HUES48 (cell line): ENCODE data around the gene LRRC72.
"Not testable (repeated sequence)": the region's sequence is repeated elsewhere in the genome, so short reads cannot be mapped to it uniquely, and the experiment has no call there.

ENCODE experiments used
- H3K27ac ChIP-seq: one replicate; pipeline ENCODE4 v1.7.0; 2013; ENCODE audit warnings: low read depth, low read length, inconsistent platforms
- H3K27me3 ChIP-seq: 2 replicates; pipeline ENCODE4 v1.6.1; 2013; ENCODE audit warnings: mild to moderate bottlenecking, low read length; ENCODE audit not compliant: control insufficient read depth, insufficient read depth
- H3K36me3 ChIP-seq: 2 replicates; pipeline ENCODE4 v1.6.1; 2013; ENCODE audit warnings: low read length; ENCODE audit not compliant: control insufficient read depth, insufficient read depth
- H3K4me1 ChIP-seq: 2 replicates; pipeline ENCODE4 v1.6.1; 2013; ENCODE audit warnings: mild to moderate bottlenecking, low read length; ENCODE audit not compliant: control insufficient read depth, insufficient read depth
- H3K4me3 ChIP-seq: 2 replicates; pipeline ENCODE4 v1.5.1; 2013; ENCODE audit warnings: mild to moderate bottlenecking, low read depth, low read length
- H3K9ac ChIP-seq: 2 replicates; pipeline ENCODE4 v1.6.1; 2013; ENCODE audit warnings: mild to moderate bottlenecking, low read depth, low read length, moderate library complexity
- H3K9me3 ChIP-seq: 2 replicates; pipeline ENCODE4 v1.6.1; 2013; ENCODE audit warnings: low read length; ENCODE audit not compliant: control insufficient read depth, insufficient read depth

LRRC72 gene

DNA sequence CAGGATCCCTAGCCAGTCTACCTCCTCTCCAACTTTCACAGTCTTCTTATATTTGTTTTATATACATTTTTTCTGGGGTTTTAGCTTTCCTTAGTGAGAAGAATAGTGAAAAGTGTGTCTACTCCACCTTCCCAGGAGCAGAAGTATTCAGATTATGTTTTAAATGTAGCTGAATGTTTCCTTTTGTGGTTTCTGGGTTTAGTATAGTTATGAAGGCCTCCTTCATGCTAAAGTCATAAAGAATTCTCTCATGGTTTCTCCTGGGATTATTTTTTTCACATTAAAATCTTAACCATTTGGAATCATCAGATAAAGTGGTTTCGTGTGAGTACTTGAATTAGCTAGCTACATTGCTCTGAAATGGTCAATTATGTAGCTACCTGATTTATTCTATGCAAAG is 68.1 kb downstream of the LRRC72 start:
- Histone ChIP-seq H3K4me3 (no peak overlapping the region), H3K9ac (no peak overlapping the region), H3K27ac (no peak overlapping the region), H3K27me3 (no peaks in the 10 kb centered on the region), H3K4me1 (peaks cover 10% of the 10 kb centered on the region; the same call in 1 of the 2 replicates), H3K9me3 (no peaks in the 10 kb centered on the region), H3K36me3 (no peaks in the 10 kb centered on the region)

DNA sequence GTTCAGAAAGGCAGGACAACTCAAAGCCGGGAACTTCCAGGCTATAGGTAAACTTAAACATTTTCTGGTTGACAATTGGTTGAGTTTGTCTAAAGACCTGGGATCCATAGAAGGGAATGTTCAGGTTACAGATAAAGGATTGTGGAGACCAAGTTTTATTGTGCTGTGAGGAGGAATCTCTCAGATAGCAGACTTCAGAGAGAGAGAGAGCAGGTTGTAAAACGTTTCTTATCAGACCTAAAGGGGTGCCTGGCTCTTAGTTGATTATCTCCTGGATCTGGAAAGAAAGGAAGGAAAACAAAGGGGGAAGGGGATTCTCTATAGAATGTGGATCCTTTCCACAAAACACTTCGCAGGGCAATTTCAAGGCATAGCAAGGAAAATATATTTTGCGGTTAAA is 69.0 kb downstream of the LRRC72 start:
- peaks cover 10% of the 10 kb centered on the region; the same call in 1 of the 2 replicates for H3K4me1 ChIP-seq
- not testable (repeated sequence) for H3K9ac ChIP-seq, H3K9me3 ChIP-seq, H3K27me3 ChIP-seq, H3K36me3 ChIP-seq, H3K4me3 ChIP-seq, H3K27ac ChIP-seq

DNA sequence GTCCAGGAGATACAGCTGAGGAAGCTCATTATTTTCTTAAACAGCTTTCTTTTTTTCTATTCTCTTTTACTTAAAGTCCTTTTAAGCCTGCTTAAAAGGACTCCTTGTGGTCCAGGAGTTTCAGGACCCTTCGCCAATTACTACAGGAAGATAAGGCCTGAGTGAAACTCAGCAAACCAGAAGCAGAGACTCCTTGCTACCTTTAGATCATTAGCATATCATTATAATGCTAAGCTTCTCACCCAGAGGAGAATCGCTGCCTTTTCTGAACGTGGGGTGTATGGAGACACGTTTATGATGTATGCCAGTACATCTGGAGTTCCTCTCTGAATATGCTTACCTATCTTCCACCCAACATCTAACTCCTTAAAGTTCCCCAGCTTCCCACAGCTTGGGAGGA is 71.4 kb downstream of the LRRC72 start:
- H3K36me3 ChIP-seq, result no peaks in the 10 kb centered on the region
- no peak overlapping the region for H3K4me3 ChIP-seq
- peaks cover 10% of the 10 kb centered on the region; the same call in 1 of the 2 replicates for H3K4me1 ChIP-seq
- no peaks in the 10 kb centered on the region for H3K27me3 ChIP-seq
- H3K27ac ChIP-seq, result no peak overlapping the region
- H3K9me3 ChIP-seq, result no peaks in the 10 kb centered on the region
- H3K9ac ChIP-seq, result no peak overlapping the region

DNA sequence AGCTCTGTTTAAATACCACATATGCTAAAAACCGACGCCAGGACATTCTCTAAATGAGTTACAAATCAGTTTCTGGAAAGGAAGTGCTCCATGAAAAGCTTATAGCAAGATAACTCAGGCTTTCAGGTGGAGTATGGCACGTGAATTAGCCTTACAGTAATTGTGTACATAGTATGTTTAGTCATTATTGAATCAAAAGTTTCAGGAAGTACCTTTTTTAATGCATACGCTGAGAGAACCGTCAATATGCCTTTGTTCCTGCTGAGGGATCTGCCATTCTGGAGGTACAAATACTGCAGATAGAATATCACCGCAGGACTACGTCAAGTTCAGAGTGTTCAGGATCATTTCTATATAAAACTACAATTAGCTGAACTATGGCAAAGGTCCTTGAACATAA is 73.2 kb downstream of the LRRC72 start:
- Histone ChIP-seq H3K9ac (no peak overlapping the region), H3K9me3 (no peaks in the 10 kb centered on the region), H3K27me3 (no peaks in the 10 kb centered on the region), H3K4me1 (peaks cover 10% of the 10 kb centered on the region; the same call in 1 of the 2 replicates), H3K36me3 (no peaks in the 10 kb centered on the region), H3K27ac (no peak overlapping the region), H3K4me3 (no peak overlapping the region)

DNA sequence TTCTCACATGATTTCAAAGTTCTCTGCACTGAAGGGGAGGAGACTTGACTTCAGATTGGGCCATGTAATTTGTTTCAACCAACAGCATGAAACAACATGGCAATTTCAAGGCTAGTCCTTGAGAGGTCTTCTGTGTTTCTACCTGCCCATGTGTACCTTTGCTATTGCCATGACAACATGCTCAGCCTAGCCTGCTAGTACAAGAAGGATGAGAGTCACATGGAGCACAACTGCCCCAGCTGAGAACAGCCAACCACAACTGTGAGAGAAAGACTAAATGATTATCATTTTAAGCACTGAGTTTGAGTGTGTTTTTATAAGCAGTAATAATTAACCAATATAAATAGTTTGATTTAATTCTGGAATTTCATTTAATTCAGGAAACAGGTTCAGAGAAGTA is 77.0 kb downstream of the LRRC72 start:
- H3K36me3 ChIP-seq, result no peaks in the 10 kb centered on the region
- H3K4me1 ChIP-seq, result no peaks in the 10 kb centered on the region
- H3K9ac ChIP-seq, result no peak overlapping the region
- no peaks in the 10 kb centered on the region for H3K9me3 ChIP-seq
- H3K27ac ChIP-seq, result no peak overlapping the region
- no peak overlapping the region for H3K4me3 ChIP-seq
- H3K27me3 ChIP-seq, result no peaks in the 10 kb centered on the region

DNA sequence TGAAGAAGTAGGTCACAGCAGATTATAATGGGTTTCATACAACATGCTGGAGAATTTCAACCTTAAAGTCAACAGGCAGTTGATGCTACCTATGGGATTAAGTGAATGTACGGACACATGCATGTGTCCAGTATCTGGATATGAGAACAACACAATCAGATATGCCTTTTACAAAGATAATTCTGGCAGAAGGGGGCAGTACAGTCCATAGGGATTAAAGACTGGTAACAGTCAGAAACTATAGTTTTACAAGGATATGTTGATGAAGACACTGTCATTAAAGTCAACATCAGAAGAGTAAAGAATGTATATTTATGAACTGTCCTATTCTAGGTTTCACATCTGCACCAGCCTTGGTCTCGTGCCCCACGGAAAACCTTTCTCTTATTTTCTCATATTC is 77.4 kb downstream of the LRRC72 start:
- no peaks in the 10 kb centered on the region for H3K27me3 ChIP-seq
- no peak overlapping the region for H3K9ac ChIP-seq
- H3K27ac ChIP-seq, result no peak overlapping the region
- no peak overlapping the region for H3K4me3 ChIP-seq
- no peaks in the 10 kb centered on the region for H3K4me1 ChIP-seq
- 0 out of 2 replicates have a peak, but pooled peaks cover 1% of the 10 kb centered on the region for H3K36me3 ChIP-seq
- H3K9me3 ChIP-seq, result no peaks in the 10 kb centered on the region

DNA sequence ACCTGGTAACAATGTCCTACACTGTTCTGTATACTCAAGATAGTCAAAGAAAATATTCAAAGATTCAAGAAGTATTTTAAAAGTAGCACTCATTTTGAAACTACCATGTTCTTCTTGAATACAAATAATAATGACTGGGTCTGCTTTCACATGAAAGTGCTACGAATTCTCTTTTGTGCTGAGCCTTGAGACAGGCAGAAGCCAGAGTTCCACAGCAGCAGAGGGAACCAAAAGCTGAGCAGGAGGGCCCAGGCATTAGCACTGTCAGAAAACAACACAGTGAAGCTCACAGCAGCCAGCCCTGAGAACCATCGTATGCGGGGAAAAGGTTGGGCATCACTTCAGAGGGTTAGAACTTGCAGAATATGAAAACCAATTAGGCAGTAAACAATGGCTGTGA is 80.1 kb downstream of the LRRC72 start:
- H3K36me3 ChIP-seq, result peaks cover 8% of the 10 kb centered on the region
- H3K9ac ChIP-seq, result no peak overlapping the region
- H3K27me3 ChIP-seq, result no peaks in the 10 kb centered on the region
- no peak overlapping the region for H3K27ac ChIP-seq
- no peak overlapping the region for H3K4me3 ChIP-seq
- H3K4me1 ChIP-seq, result no peaks in the 10 kb centered on the region
- no peaks in the 10 kb centered on the region for H3K9me3 ChIP-seq

DNA sequence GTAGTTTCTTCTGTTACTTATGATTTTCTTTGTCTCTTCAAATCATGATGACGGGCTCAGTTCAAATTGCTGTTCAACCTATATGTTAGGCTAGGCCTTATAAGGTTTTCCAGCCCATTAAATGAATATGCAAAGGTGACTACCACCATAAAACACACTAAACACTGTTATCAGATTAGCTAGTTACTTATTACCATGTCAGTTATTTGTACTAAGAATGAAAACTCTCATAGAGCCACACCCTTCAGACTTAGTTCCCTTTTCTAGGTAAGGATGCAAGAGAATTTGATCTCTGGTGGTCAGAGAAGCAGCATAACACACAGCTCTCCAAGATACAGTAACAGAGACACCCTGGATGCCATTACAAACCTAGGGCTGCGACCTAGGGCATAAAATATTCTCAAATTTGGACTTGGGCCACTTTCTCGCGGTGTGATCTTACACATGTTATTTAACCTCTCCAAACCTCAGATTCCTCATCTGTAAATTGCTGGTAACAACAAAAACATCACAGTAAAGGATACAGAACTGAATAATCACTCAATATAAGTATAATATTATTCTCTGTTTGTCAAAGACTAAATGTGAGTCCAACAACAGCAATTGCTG is 83.3 kb downstream of the LRRC72 start:
- peaks cover 11% of the 10 kb centered on the region for H3K36me3 ChIP-seq
- H3K9ac ChIP-seq, result no peak overlapping the region
- H3K4me1 ChIP-seq, result no peaks in the 10 kb centered on the region
- H3K9me3 ChIP-seq, result no peaks in the 10 kb centered on the region
- no peak overlapping the region for H3K4me3 ChIP-seq
- H3K27me3 ChIP-seq, result no peaks in the 10 kb centered on the region
- no peak overlapping the region for H3K27ac ChIP-seq

DNA sequence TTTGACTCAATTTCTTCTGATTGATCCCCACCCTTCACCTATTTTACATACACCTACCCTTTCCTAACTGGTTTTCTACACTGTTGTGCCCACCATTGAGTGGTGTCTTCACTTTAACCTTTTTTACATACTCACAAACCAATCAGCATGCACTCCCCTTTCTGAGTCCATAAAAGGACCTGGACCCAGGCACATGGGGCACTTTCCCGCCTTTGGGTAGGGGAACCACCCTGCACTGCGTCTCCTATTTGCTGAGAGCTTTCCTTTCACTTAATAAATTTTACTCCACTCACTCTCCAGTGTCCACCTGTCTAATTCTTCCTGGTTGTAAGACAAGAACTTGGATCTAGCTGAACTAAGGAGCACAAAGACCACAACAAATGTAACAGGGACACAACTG is 85.1 kb downstream of the LRRC72 start:
- no peaks in the 10 kb centered on the region; the same call in 1 of the 2 replicates for H3K4me1 ChIP-seq
- no peak overlapping the region for H3K4me3 ChIP-seq
- H3K27ac ChIP-seq, result no peak overlapping the region
- H3K36me3 ChIP-seq, result peaks cover 16% of the 10 kb centered on the region
- H3K9me3 ChIP-seq, result no peaks in the 10 kb centered on the region
- no peaks in the 10 kb centered on the region for H3K27me3 ChIP-seq
- H3K9ac ChIP-seq, result no peak overlapping the region

DNA sequence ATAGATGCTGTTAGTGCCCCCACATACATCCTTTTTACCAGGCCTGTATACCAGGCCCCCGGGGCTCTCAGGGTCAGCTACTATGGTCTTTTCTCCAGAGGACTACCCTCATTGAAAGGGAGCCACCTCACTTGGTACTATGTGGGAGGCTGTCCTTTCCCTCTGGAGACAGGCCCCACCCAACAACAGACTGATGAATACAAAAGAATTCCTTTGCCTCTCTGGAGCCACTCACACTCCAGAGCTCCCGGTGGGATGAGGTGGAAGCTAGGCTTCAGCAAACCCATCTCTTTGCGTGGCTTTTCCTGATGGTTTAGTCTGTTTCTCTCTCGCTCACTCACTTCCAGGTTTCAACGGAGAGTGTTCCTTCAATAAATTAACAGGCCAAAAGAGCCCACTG is 88.6 kb downstream of the LRRC72 start:
- Histone ChIP-seq H3K4me3 (no peak overlapping the region), H3K36me3 (peaks cover 13% of the 10 kb centered on the region), H3K27me3 (no peaks in the 10 kb centered on the region)

DNA sequence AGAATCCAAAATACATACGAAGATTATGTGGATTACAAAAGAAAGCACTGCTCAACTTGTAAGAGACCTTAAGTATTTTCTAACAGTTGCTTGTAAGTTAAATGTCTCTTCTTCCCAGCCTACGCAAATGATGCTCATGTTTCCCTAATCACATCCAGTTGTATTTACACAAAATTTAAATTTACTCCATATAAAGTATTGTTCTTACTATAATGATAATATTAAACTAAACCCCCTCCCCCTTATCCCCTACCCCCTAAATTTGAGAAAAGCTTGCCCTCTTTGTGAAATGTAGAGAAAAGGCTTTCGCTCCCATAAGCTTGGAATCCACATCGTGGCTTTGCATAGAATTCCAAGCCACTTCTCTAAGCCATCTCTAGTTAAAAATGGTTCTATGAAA is 89.5 kb downstream of the LRRC72 start:
- Histone ChIP-seq H3K36me3 (peaks cover 10% of the 10 kb centered on the region), H3K9me3 (no peaks in the 10 kb centered on the region), H3K9ac (no peak overlapping the region), H3K4me3 (no peak overlapping the region), H3K4me1 (peaks cover 4% of the 10 kb centered on the region; the same call in 1 of the 2 replicates), H3K27me3 (no peaks in the 10 kb centered on the region), H3K27ac (no peak overlapping the region)

More for the DNA sequence above, 88.6 kb downstream of the LRRC72 start:
- peaks cover 4% of the 10 kb centered on the region; the same call in 1 of the 2 replicates for H3K4me1 ChIP-seq
- H3K9me3 ChIP-seq, result no peaks in the 10 kb centered on the region
- H3K9ac ChIP-seq, result no peak overlapping the region
- no peak overlapping the region for H3K27ac ChIP-seq
